Mucosa of descending colon (tissue), 3 donors: ENCODE measurements around the gene PGK2. TPM values are rescaled to one million over a fixed set of nuclear protein-coding genes. Genes with fewer than 3 reads are reported as not detected.

Experiments
- ATAC-seq: fragments of 200-7000 bp; cut with Tn5 transposase; one replicate; pipeline ENCODE4 v1.9.1; 2020; ENCODE audit warnings: mild to moderate bottlenecking, moderate library complexity
- DNase-seq, 3 donors: peaks; one replicate each; pipeline ENCODE4 v3.0.0-alpha.2; 2020
- H3K36me3 ChIP-seq: fragments of 200-600 bp; one replicate; pipeline ENCODE4 v1.8.0; 2021; ENCODE audit warnings: low read depth, mild to moderate bottlenecking
- H3K4me1 ChIP-seq: fragments of 200-600 bp; one replicate; pipeline ENCODE4 v1.8.0; 2021; ENCODE audit warnings: low read depth, mild to moderate bottlenecking
- H3K4me3 ChIP-seq: fragments of 200-600 bp; one replicate; pipeline ENCODE4 v1.8.0; 2021; ENCODE audit warnings: mild to moderate bottlenecking
- H3K9me3 ChIP-seq: fragments of 200-600 bp; one replicate; pipeline ENCODE4 v1.8.0; 2021; ENCODE audit warnings: mild to moderate bottlenecking
- intact Hi-C, 2 donors: fragments of 100-400 bp; cut with DNase I in 1 of 2; cut with micrococcal nuclease in 1 of 2; formaldehyde crosslinking; loops; one replicate each; pipeline versions ENCODE4 v1.11.0 to v1.11.1; 2022; cut with DNase I, micrococcal nuclease
- total RNA-seq, 3 donors: library from RNA; stranded (reverse); fragmentation: NEBNext Ultra II Directional in 2 of 3; extraction: Animal tissue kit (Norgen Biotek cat#: 25700) in 2 of 3; gene quantifications; one replicate each; pipeline versions ENCODE4 v1.2.1 to v1.2.4, GENCODE V29; 2021 to 2023
- TF ChIP-seq, protein P1 (sequence below): fragments of 200-600 bp; IDR thresholded peaks from one replicate; pipeline ENCODE4 v1.8.0; 2022; ENCODE audit warnings: antibody characterized with exemption, mild to moderate bottlenecking
- donor health status: DM: no; HTN: no; CAD: no; lungs with moderate emphysema.
- donor health status: DM: no; HTN: no; CAD: no.
- donor health status: DM: no; HTN: yes; CAD: no.

Gene PGK2
- total RNA-seq, 3 donors from 2014 or later = not detected

DNA sequence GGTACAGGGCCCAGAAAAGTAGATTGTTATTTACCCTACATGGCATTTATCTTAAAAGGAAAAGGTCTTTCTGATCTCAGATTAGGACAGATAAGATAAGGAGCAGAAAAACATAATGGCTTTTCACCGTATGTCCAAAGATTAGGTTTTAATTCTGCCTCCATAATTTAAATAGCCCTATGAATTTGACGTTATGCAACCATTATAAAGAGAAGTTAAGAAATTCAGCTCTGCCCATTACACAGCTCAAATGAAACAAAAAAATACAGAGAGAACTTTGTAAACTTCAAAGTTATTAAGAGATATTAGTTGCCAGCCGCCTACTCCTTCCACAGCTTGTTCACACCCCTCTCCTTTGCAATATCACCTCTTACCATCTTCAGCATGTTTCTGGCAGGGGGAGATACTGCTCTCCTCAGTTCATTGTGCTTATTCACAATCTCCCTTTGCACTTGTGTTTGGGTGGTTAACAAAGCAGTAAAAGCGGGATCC is 51.0 kb downstream of the PGK2 start:
- Histone ChIP-seq H3K4me1 (no peaks in the 10 kb centered on the region), H3K9me3 (no peaks in the 10 kb centered on the region), H3K4me3 (no peak overlapping the region), H3K36me3 (no peaks in the 10 kb centered on the region)
- DNase-seq = no peak
- TF ChIP-seq, protein P1, sequence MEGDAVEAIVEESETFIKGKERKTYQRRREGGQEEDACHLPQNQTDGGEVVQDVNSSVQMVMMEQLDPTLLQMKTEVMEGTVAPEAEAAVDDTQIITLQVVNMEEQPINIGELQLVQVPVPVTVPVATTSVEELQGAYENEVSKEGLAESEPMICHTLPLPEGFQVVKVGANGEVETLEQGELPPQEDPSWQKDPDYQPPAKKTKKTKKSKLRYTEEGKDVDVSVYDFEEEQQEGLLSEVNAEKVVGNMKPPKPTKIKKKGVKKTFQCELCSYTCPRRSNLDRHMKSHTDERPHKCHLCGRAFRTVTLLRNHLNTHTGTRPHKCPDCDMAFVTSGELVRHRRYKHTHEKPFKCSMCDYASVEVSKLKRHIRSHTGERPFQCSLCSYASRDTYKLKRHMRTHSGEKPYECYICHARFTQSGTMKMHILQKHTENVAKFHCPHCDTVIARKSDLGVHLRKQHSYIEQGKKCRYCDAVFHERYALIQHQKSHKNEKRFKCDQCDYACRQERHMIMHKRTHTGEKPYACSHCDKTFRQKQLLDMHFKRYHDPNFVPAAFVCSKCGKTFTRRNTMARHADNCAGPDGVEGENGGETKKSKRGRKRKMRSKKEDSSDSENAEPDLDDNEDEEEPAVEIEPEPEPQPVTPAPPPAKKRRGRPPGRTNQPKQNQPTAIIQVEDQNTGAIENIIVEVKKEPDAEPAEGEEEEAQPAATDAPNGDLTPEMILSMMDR = no peak
- intact Hi-C loops = no loop called here
- ATAC-seq = no peak

Other genes with a start within 250 kb of the PGK2 start
- 10 to 100 TPM in 1 of 3 donors, 1 to 10 TPM in 2; 4.1 to 10.6 (median 5.4) TPM for gene C6orf141, start 236.6 kb downstream of the PGK2 start, total RNA-seq
- not detected for gene RHAG, start 150.4 kb downstream of the PGK2 start, total RNA-seq
- gene CRISP2, start 73.7 kb downstream of the PGK2 start, total RNA-seq = not detected
- gene CRISP3, start 42.9 kb downstream of the PGK2 start, total RNA-seq = not detected
- gene CRISP1, start 79.2 kb upstream of the PGK2 start, total RNA-seq = not detected
- not detected for gene DEFB114, start 176.9 kb upstream of the PGK2 start, total RNA-seq
- not detected for gene DEFB113, start 182.3 kb upstream of the PGK2 start, total RNA-seq
- gene DEFB110, start 234.7 kb upstream of the PGK2 start, total RNA-seq = not detected